Left hindlimb (tissue), 1 donor: ENCODE results near the gene CST7.
"Not testable (repeated sequence)": the region's sequence is repeated elsewhere in the genome, so short reads cannot be mapped to it uniquely, and the experiment has no call there.

Experiments
- DNase-seq: peaks from one replicate; pipeline ENCODE4 v3.0.0-alpha.2; 2018

The CST7 gene

GRCh38 chr20:24929867-24930723 lies 19.0 kb upstream of the CST7 start:
- DNase-seq, result not testable (repeated sequence)

- not testable (repeated sequence) for DNase-seq
These were observed 18.1 kb upstream of the CST7 start for GRCh38 chr20:24930724-24931688.

- not testable (repeated sequence) for DNase-seq
These were observed 17.2 kb upstream of the CST7 start for GRCh38 chr20:24931893-24932292.

- DNase-seq, result no peak
These were observed 15.7 kb upstream of the CST7 start for GRCh38 chr20:24933266-24933908.

GRCh38 chr20:24934101-24934661 lies 14.9 kb upstream of the CST7 start:
- no peak for DNase-seq

GRCh38 chr20:24934716-24935115 lies 14.4 kb upstream of the CST7 start:
- DNase-seq, result no peak

- no peak for DNase-seq
These were observed 13.9 kb upstream of the CST7 start for GRCh38 chr20:24935140-24935539.

- no peak for DNase-seq
These were observed 13.1 kb upstream of the CST7 start for GRCh38 chr20:24935766-24936525.

- no peak for DNase-seq
These were observed 12.3 kb upstream of the CST7 start for GRCh38 chr20:24936526-24937407.

- no peak for DNase-seq
These were observed 11.5 kb upstream of the CST7 start for GRCh38 chr20:24937579-24937978.

GRCh38 chr20:24938498-24938897 lies 10.6 kb upstream of the CST7 start:
- no peak for DNase-seq

- DNase-seq, result no peak
These were observed 10.0 kb upstream of the CST7 start for GRCh38 chr20:24939036-24939435.

GRCh38 chr20:24942679-24943078 lies 6.4 kb upstream of the CST7 start:
- DNase-seq, result no peak

- no peak for DNase-seq
These were observed 5.9 kb upstream of the CST7 start for GRCh38 chr20:24943196-24943595.

GRCh38 chr20:24943731-24944130 lies 5.3 kb upstream of the CST7 start:
- no peak for DNase-seq

GRCh38 chr20:24946376-24946775 lies 2.7 kb upstream of the CST7 start:
- DNase-seq, result not testable (repeated sequence)

- DNase-seq, result not testable (repeated sequence)
These were observed 602 bp upstream of the CST7 start for GRCh38 chr20:24948396-24948938.

GRCh38 chr20:24949756-24950127 lies 673 bp downstream of the CST7 start:
- DNase-seq, result no peak

GRCh38 chr20:24950128-24950835 lies 1.2 kb downstream of the CST7 start:
- no peak for DNase-seq
